NT2/D1 (cell line): ENCODE results near the gene MPZ.

Experiments
- SUZ12 ChIP-seq: IDR thresholded peaks from 2 replicates; pipeline ENCODE4 v1.6.1; 2011; ENCODE audit not compliant: insufficient read length, insufficient read depth; ENCODE audit errors: extremely low read depth
- YY1 ChIP-seq: IDR thresholded peaks from 2 replicates; pipeline ENCODE4 v1.6.1; 2011; ENCODE audit not compliant: insufficient read length, insufficient read depth
- ZNF274 ChIP-seq: IDR thresholded peaks from 2 replicates; pipeline ENCODE4 v1.6.1; 2011; ENCODE audit warnings: mild to moderate bottlenecking, low read depth, low read length

DNA sequence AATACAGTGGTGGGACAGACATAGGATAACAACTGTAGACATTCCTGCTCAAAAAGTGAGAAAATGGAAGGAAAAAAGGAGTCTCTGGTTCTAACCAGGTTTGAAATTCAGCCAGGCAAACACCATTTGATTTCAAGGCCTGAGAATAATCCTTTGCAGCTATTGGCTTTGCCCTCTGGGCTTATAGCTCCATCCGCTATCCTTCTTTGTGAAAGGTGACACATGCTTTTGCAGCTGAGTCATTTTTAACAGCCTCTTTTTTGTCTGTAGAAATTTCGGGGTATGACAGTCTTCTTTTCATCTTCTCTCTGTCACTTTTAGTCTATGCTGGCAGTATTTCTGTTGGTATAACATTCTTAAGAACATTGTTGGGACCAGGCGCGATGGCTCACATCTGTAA is 20.6 kb upstream of the MPZ start:
- no peak for TF ChIP-seq ZNF274
- TF ChIP-seq YY1: no peak
- no peak for TF ChIP-seq SUZ12
